Hematopoietic multipotent progenitor cell treated with erythropoietin and hydrocortisone succinate and interleukin-3 and kit ligand, for 8 days (in vitro differentiated cells): Measurements from ENCODE around the gene WDR46.
"Not testable (repeated sequence)": the region's sequence is repeated elsewhere in the genome, so short reads cannot be mapped to it uniquely, and the experiment has no call there.

Source experiments
- DNase-seq: peaks from one replicate; pipeline ENCODE4 v3.0.0-alpha.2; 2015

WDR46 gene

GRCh38 chr6:33285214-33285613 is 3.8 kb downstream of the WDR46 start:
- not testable (repeated sequence) for DNase-seq

- no peak for DNase-seq
Measured at GRCh38 chr6:33280539-33280938, 8.5 kb downstream of the WDR46 start.

- peak; percentile 61 for DNase-seq
Measured at GRCh38 chr6:33279971-33280511, 9.0 kb downstream of the WDR46 start.

GRCh38 chr6:33279257-33279695 is 9.8 kb downstream of the WDR46 start:
- no peak for DNase-seq

GRCh38 chr6:33278810-33279209 is 10.2 kb downstream of the WDR46 start:
- DNase-seq: no peak

GRCh38 chr6:33278392-33278741 is 10.7 kb downstream of the WDR46 start:
- no peak for DNase-seq

GRCh38 chr6:33277663-33278391 is 11.2 kb downstream of the WDR46 start:
- DNase-seq: peak; percentile 21

- DNase-seq: peak; percentile 86
Measured at GRCh38 chr6:33276864-33277662, 12.0 kb downstream of the WDR46 start, which contains the start of gene B3GALT4. Gene B3GALT4, plus strand, starts transcription at chr6:33277123. Its CDS starts 297 bp downstream, at chr6:33277420.

GRCh38 chr6:33276581-33276863 is 12.5 kb downstream of the WDR46 start:
- no peak for DNase-seq

- DNase-seq: not testable (repeated sequence)
Measured at GRCh38 chr6:33275795-33276580, 13.1 kb downstream of the WDR46 start.

GRCh38 chr6:33273924-33274902 is 14.8 kb downstream of the WDR46 start:
- DNase-seq: no peak

- DNase-seq: no peak
Measured at GRCh38 chr6:33273129-33273923, 15.7 kb downstream of the WDR46 start.

- DNase-seq: no peak
Measured at GRCh38 chr6:33272275-33273128, 16.5 kb downstream of the WDR46 start.

- peak; percentile 100 for DNase-seq
Measured at GRCh38 chr6:33271468-33272274, 17.4 kb downstream of the WDR46 start, which contains the start of the genes RPS18 and VPS52. Gene RPS18, plus strand, starts transcription at chr6:33272075. Its CDS starts 45 bp downstream, at chr6:33272120. Gene VPS52, minus strand, starts transcription at chr6:33271876. Its CDS starts 201 bp downstream, at chr6:33271675.

- peak; percentile 54 for DNase-seq
Measured at GRCh38 chr6:33271117-33271467, 17.9 kb downstream of the WDR46 start.

GRCh38 chr6:33264015-33264414 is 25.0 kb downstream of the WDR46 start:
- no peak for DNase-seq

- not testable (repeated sequence) for DNase-seq
Measured at GRCh38 chr6:33262490-33262889, 26.5 kb downstream of the WDR46 start.

GRCh38 chr6:33259032-33259431 is 30.0 kb downstream of the WDR46 start:
- no peak for DNase-seq

- no peak for DNase-seq
Measured at GRCh38 chr6:33254591-33254990, 34.4 kb downstream of the WDR46 start.
